Breast epithelium (tissue), 4 donors: Measurements from ENCODE around the gene RNASE9. TPM values are rescaled to one million over a fixed set of nuclear protein-coding genes. Genes with fewer than 3 reads are reported as not detected.

Source experiments
- DNase-seq, 2 donors: peaks; one replicate each; pipeline ENCODE4 v3.0.0-alpha.2; 2019; ENCODE audit warnings: low spot score in 2 of 2
- H3K27ac ChIP-seq, 2 donors: fragments of 200-600 bp; sonication (generic) in 1 of 2; one replicate each; pipeline ENCODE4 v1.5.1; 2016 to 2019; ENCODE audit warnings: mild to moderate bottlenecking in 1 of 2
- H3K27me3 ChIP-seq, 2 donors: fragments of 200-600 bp; sonication (generic) in 1 of 2; one replicate each; pipeline versions ENCODE4 v1.5.1 to v1.6.0; 2017 to 2019; ENCODE audit warnings: control low read depth in 1 of 2, mild to moderate bottlenecking in 1 of 2
- H3K36me3 ChIP-seq: fragments of 200-600 bp; one replicate; pipeline ENCODE4 v1.5.1; 2019
- H3K4me1 ChIP-seq, 2 donors: fragments of 200-600 bp; sonication (generic); one replicate each; pipeline ENCODE4 v1.5.1; 2016 to 2019; ENCODE audit warnings: control low read depth in 1 of 2
- H3K4me3 ChIP-seq, 3 donors: fragments of 200-600 bp; sonication (generic); 1 replicate in 2 of 3; 2 replicates in 1 of 3; pipeline ENCODE4 v1.5.1; 2016 to 2019; ENCODE audit warnings: mild to moderate bottlenecking in 3 of 3, moderate library complexity in 2 of 3
- H3K9me3 ChIP-seq, 2 donors: fragments of 200-600 bp; sonication (generic) in 1 of 2; one replicate each; pipeline ENCODE4 v1.5.1; 2016 to 2019; ENCODE audit warnings: control low read depth in 1 of 2
- CTCF ChIP-seq, 3 donors: fragments of 450-650 bp; IDR thresholded peaks; one replicate each; pipeline ENCODE4 v1.5.1; 2016 to 2017; ENCODE audit warnings: antibody characterized with exemption in 3 of 3, mild to moderate bottlenecking in 3 of 3, moderate library complexity in 3 of 3
- POLR2A ChIP-seq: fragments of 450-650 bp; IDR thresholded peaks from one replicate; pipeline ENCODE4 v1.6.1; 2016; ENCODE audit warnings: antibody characterized with exemption, mild to moderate bottlenecking, moderate library complexity
- POLR2AphosphoS5 ChIP-seq, 3 donors: sonication (generic); formaldehyde crosslinking; IDR thresholded peaks; one replicate each; pipeline ENCODE4 v1.6.1; 2017; ENCODE audit warnings: antibody characterized with exemption in 3 of 3
- intact Hi-C: fragments of 100-400 bp; cut with DNase I; formaldehyde crosslinking; loops from one replicate; pipeline ENCODE4 v1.15.1; 2023; ENCODE audit warnings: low total_unique reads
- total RNA-seq, 3 donors: library from RNA; depleted of rRNA; stranded (reverse); fragments of >200 nt; gene quantifications; one replicate each; pipeline ENCODE4 v1.1.0, GENCODE V29; 2016

The RNASE9 gene
- total RNA-seq, 3 donors from 2014 or later: not detected

DNA sequence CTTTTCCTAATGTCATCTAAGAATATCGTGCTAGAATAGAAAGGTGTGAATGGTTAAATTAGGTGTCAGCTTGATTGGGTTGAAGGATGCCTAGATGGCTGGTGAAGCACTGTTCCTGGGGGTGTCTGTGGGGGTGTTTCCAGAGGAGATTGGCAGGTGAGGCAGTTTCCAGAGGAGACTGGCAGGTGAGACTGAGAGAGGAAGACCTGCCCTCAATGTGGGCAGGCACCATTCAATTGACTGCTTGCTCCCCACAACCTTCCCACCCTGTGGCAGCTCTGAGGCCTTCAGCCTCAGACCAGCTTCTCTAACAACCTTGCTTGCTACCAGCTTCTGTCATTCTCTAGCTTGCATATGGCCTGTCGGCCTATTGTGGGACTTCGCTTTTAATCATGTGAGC, 9.2 kb downstream of the RNASE9 start:
- no peak for DNase-seq
- Histone ChIP-seq H3K36me3 (no peaks in the 10 kb centered on the region), H3K9me3 (no peaks in the 10 kb centered on the region), H3K4me3 (no peak overlapping the region), H3K27ac (no peak overlapping the region), H3K27me3 (peaks cover 0 to 5% of the 10 kb centered on the region in 2 donors), H3K4me1 (no peaks in the 10 kb centered on the region)
- intact Hi-C loops: no loop called here
- no peak for TF ChIP-seq POLR2A
- TF ChIP-seq POLR2AphosphoS5 (IDR thresholded peaks at IDR 0.05): no peak
- no peak for TF ChIP-seq CTCF (IDR thresholded peaks at IDR 0.05)

DNA sequence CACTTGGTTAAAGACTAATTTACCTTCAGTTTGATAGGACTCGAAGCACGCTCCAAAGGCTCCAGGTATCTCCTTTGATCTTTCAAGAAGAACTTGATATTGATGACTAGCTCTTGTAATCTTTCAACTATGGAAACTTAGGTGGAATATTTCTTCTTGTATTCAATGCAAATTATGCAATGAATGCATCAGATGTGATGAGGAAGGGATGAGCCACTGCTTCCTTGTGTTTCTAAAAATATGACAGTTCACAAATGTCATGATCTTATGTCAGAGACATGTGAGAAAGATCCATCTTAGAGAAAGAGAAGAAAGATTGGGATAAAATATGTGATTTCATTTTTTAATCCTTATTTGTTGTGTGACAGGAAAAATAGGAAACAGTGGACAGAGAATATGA, 9.9 kb downstream of the RNASE9 start:
- Histone ChIP-seq H3K9me3 (no peaks in the 10 kb centered on the region), H3K36me3 (no peaks in the 10 kb centered on the region), H3K27me3 (peaks cover 0 to 5% of the 10 kb centered on the region in 2 donors), H3K27ac (no peak overlapping the region), H3K4me3 (no peak overlapping the region), H3K4me1 (no peaks in the 10 kb centered on the region)
- no peak for DNase-seq
- intact Hi-C loops: no loop called here
- TF ChIP-seq POLR2A: no peak

- no peak for DNase-seq
- no peak for TF ChIP-seq CTCF (IDR thresholded peaks at IDR 0.05)
- TF ChIP-seq POLR2A: no peak
- no peak for TF ChIP-seq POLR2AphosphoS5 (IDR thresholded peaks at IDR 0.05)
- intact Hi-C loops: no loop called here
Measured at GRCh38 chr14:20548414-20549158, 12.3 kb downstream of the RNASE9 start.

DNA sequence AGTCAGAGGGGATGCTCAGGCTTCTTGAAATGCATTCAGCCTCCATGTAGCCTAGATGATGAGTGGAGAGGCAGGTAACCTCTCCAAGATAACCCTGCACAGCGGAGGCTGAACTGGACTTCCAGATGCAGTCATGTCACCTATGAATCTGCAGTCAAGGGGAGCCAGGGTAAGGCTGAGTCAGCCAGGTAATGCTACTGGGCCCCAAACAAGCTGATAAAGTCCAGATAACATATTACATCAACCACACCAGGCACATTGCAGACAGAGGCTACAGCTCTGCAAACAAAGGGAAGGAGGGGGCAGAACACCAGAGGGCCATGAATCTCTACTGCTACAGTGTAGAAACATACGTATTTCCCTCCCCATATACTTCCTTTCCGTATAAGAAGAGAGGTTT, 14.0 kb downstream of the RNASE9 start:
- no peaks in the 10 kb centered on the region for H3K9me3 ChIP-seq
- TF ChIP-seq CTCF (IDR thresholded peaks at IDR 0.05): no peak
- no peak for TF ChIP-seq POLR2AphosphoS5 (IDR thresholded peaks at IDR 0.05)
- TF ChIP-seq POLR2A: no peak
- no peaks in the 10 kb centered on the region for H3K36me3 ChIP-seq
- peaks cover 0 to 5% of the 10 kb centered on the region in 2 donors for H3K27me3 ChIP-seq
- DNase-seq: no peak
- no peaks in the 10 kb centered on the region for H3K4me1 ChIP-seq
- no peak overlapping the region for H3K27ac ChIP-seq
- H3K4me3 ChIP-seq: no peak overlapping the region
- intact Hi-C loops: no loop called here

More at GRCh38 chr14:20548414-20549158, 12.3 kb downstream of the RNASE9 start:
- Histone ChIP-seq H3K9me3 (no peaks in the 10 kb centered on the region), H3K36me3 (no peaks in the 10 kb centered on the region), H3K27me3 (peaks cover 0 to 5% of the 10 kb centered on the region in 2 donors), H3K4me1 (no peaks in the 10 kb centered on the region), H3K27ac (no peak overlapping the region), H3K4me3 (no peak overlapping the region)

GRCh38 chr14:20539906-20540305, 20.9 kb downstream of the RNASE9 start:
- Histone ChIP-seq H3K27me3 (no peaks in the 10 kb centered on the region), H3K4me1 (no peaks in the 10 kb centered on the region), H3K4me3 (no peak overlapping the region), H3K36me3 (no peaks in the 10 kb centered on the region), H3K9me3 (no peaks in the 10 kb centered on the region), H3K27ac (no peak overlapping the region)
- DNase-seq: no peak
- intact Hi-C loops: no loop called here
- no peak for TF ChIP-seq POLR2A
- TF ChIP-seq CTCF (IDR thresholded peaks at IDR 0.05): no peak
- no peak for TF ChIP-seq POLR2AphosphoS5 (IDR thresholded peaks at IDR 0.05)
